Heart left ventricle (tissue), 16 donors: ENCODE data around the gene LITAFD. TPM values are rescaled to one million over a fixed set of nuclear protein-coding genes. Genes with fewer than 3 reads are reported as not detected.
"Not testable (repeated sequence)": the region's sequence is repeated elsewhere in the genome, so short reads cannot be mapped to it uniquely, and the experiment has no call there.

Experiments
- ATAC-seq, 4 donors: fragments of 200-7000 bp; cut with Tn5 transposase; one replicate each; pipeline ENCODE4 v1.9.1; 2020 to 2022; ENCODE audit warnings: moderate library complexity in 4 of 4, mild to moderate bottlenecking in 3 of 4, moderate number of reproducible peaks in 1 of 4
- DNase-seq, 5 donors: peaks; one replicate each; pipeline ENCODE4 v3.0.0-alpha.2; 2020
- H3K27ac ChIP-seq, 12 donors: fragments of 200-600 bp; sonication (generic) in 4 of 12; one replicate each; pipeline versions ENCODE4 v1.5.0 to v1.8.0; 2016 to 2022; ENCODE audit warnings: mild to moderate bottlenecking in 2 of 12
- H3K27me3 ChIP-seq, 9 donors: fragments of 200-600 bp; sonication (generic) in 2 of 9; one replicate each; pipeline versions ENCODE4 v1.5.1 to v1.8.0; 2016 to 2022; ENCODE audit warnings: mild to moderate bottlenecking in 3 of 9
- H3K36me3 ChIP-seq, 9 donors: fragments of 200-600 bp; sonication (generic) in 2 of 9; one replicate each; pipeline versions ENCODE4 v1.5.0 to v1.8.0; 2018 to 2022; ENCODE audit warnings: mild to moderate bottlenecking in 2 of 9
- H3K4me1 ChIP-seq, 12 donors: fragments of 200-600 bp; sonication (generic) in 4 of 12; one replicate each; pipeline versions ENCODE4 v1.5.0 to v1.8.0; 2016 to 2022; ENCODE audit warnings: mild to moderate bottlenecking in 3 of 12
- H3K4me3 ChIP-seq, 12 donors: fragments of 200-600 bp; sonication (generic) in 4 of 12; one replicate each; pipeline versions ENCODE4 v1.5.0 to v1.8.0; 2017 to 2022; ENCODE audit warnings: mild to moderate bottlenecking in 9 of 12, moderate library complexity in 4 of 12
- H3K9me3 ChIP-seq, 12 donors: fragments of 200-600 bp; sonication (generic) in 4 of 12; one replicate each; pipeline versions ENCODE4 v1.5.0 to v1.8.0; 2016 to 2022; ENCODE audit warnings: mild to moderate bottlenecking in 1 of 12
- POLR2A ChIP-seq, 2 donors: fragments of 450-650 bp; IDR thresholded peaks; one replicate each; pipeline ENCODE4 v1.6.1; 2017; ENCODE audit warnings: antibody characterized with exemption in 2 of 2, mild to moderate bottlenecking in 2 of 2, moderate library complexity in 2 of 2
- WGBS, 4 donors: extraction: QIAGEN DNeasy Blood & Tissue Kit in 2 of 4; methylation state at CpG; one replicate each; pipeline versions ENCODE4 v1.1.5 to v1.1.7; 2013 to 2018; 5-methylcytosine and 5-hydroxymethylcytosine counted together
- intact Hi-C, 10 donors: fragments of 100-400 bp; cut with DNase I; formaldehyde crosslinking; loops; one replicate each; pipeline versions ENCODE4 v1.11.1 to v1.14.2; 2022
- polyA plus RNA-seq, 2 donors: library from polyadenylated mRNA; stranded (reverse); fragments of 200-250 nt; gene quantifications; one replicate each; pipeline ENCODE4 v1.2.3, GENCODE V29; 2013
- total RNA-seq, 9 donors: library from RNA; depleted of rRNA in 2 of 9; stranded (reverse); fragments of >200 nt in 2 of 9; fragmentation: NEBNext Ultra II Directional in 3 of 9; extraction: Animal tissue kit (Norgen Biotek cat#: 25700) in 3 of 9; gene quantifications; one replicate each; pipeline versions ENCODE4 v1.1.0 to v1.2.4, GENCODE V29; 2016 to 2023
- TF ChIP-seq, protein P1 (sequence below), 12 donors: fragments of 200-600 bp; sonication (generic) in 4 of 12; IDR thresholded peaks; one replicate each; pipeline versions ENCODE4 v1.5.0 to v1.8.0; 2018 to 2022; ENCODE audit warnings: antibody characterized with exemption in 12 of 12, mild to moderate bottlenecking in 5 of 12
- donor health status: ischemic (EF 13 %, LVEDD 7.1; RV severe dilation, severe dysfunction).
- donor health status: healthy with polysubstance abuse.
- donor health status: DM: no; HTN: yes; CAD: no.
- donor health status: DM: no; HTN: no; CAD: no.
- donor health status: ischemic (EF 25% LVEDD 6.9; RV normal size, moderate dysfunction).
- donor health status: ischemic (EF 25% LVEDD 5.7; RV mildly dilated, moderate dysfunction).
- donor health status: healthy.
- donor health status: DM: yes; HTN: yes; CAD: no.
- donor health status: ischemic (EF 35%, LVEDD 5.7; RV mildly dilated, moderate dysfunction).
- donor health status: nonischemic (EF 11% LVEDD 7.7; RV severe dilation, severe dysfunction).
- donor health status: DM: yes; HTN: yes; CAD: no.
- donor health status: PGD.
- donor health status: ischemic (EF 29% LVEDD 5.4; RV normal size, mild dysfunction).
- donor health status: nonischemic (EF 23%, LVEDD 6.1; RV moderate dilation, normal function).

The LITAFD gene
- total and polyA plus RNA-seq, 11 donors = not detected

DNA sequence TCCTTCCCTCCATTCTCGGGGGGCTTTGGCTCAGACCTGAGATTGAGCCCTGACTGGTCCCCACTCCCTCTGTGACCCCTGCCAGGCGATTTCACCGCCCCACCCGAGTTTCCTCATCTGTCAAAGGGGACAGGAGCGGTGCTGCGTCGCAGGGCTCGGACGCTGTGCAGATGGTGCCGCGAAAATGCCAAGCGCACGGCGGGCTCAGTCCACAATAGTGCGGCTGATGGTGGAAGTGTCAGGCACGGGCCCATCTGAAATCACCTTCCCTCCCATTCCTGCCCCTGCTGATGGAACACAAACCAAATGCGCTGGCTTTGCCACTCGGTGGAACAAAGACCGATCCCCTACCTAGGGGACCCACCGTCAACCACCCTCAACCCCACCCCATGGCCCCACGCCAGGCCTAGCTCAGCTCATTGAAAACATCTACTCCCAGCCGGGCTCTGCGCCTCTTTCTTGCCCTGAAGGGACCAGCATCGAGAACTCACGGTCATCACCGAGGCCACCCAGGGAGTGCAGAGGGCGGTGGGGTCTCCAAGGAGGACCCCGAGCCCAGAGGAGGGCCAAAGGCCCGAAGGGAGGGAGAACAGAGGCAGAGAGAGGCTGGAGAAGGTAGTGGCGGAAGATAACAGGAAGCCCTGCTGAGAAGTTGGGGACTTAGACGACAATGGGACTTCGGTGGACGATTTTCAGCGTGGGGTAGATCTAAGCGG lies 14.8 kb upstream of the LITAFD start:
- intact Hi-C loops = loop anchor here in 5 of 10 donors (5.0 kb wide), 1 partner anchor 70 kb away; the partner anchor contains the start of genes PMM2 (in 5 of the 5) and TMEM186 (in 5 of the 5)
- Histone ChIP-seq H3K4me1 (peaks cover 0 to 71% (median 49%) of the 10 kb centered on the region in 12 donors), H3K9me3 (no peaks in the 10 kb centered on the region), H3K36me3 (no peaks in the 10 kb centered on the region), H3K27ac (peak overlapping the region; percentile 28 to 95 (median 90)), H3K27me3 (no peaks in the 10 kb centered on the region), H3K4me3 (peak overlapping the region; percentile 60 to 97 (median 74))
- no peak for TF ChIP-seq POLR2A (IDR thresholded peaks at IDR 0.05)
- ATAC-seq (no peak), DNase-seq (peak in 4 of 5 donors; percentile 51 to 67 (median 59))
- 12 to 20% (median 15%) methylated on average over 32 to 35 of the region's 35 CpGs for WGBS, 4 donors

DNA sequence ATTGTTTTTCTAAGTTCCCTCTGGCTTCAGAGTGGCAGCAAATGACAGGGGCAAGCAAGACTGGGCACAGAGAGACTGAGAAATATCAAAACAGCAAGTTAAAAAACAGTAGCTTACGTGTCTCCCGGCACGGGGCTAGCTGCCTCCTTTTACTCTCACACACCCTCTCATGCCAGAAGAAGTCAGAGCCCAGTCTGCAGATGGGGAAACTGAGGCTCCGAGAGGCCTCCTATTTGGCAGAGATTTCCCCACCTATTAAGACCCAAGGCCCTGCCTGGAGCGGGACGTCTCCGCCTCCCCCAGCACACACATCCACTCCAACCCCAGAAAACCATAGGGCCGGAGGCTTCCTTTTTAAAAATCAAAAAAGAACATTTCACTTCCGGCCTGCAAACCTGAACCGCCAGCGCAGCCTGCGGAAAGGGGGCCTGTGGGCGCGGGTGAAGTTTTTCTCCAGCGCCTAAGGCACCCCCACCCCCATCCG lies 14.2 kb upstream of the LITAFD start:
- ATAC-seq (no peak), DNase-seq (no peak)
- intact Hi-C loops = loop anchor here in 6 of 10 donors (2.0 to 5.0 kb wide), 3 partner anchors 25 to 71 kb away; partner anchors contain the start of genes PMM2 (in 6 of the 6) and TMEM186 (in 6 of the 6)
- Histone ChIP-seq H3K27ac (peak overlapping the region; percentile 28 to 95 (median 90)), H3K27me3 (no peaks in the 10 kb centered on the region), H3K4me3 (peak overlapping the region; percentile 60 to 97 (median 74)), H3K9me3 (no peaks in the 10 kb centered on the region), H3K36me3 (no peaks in the 10 kb centered on the region), H3K4me1 (peaks cover 0 to 70% (median 48%) of the 10 kb centered on the region in 12 donors)
- WGBS, 4 donors = 0 to 4% (median 1%) methylated on average over 15 to 16 of the region's 16 CpGs
- TF ChIP-seq, protein P1, sequence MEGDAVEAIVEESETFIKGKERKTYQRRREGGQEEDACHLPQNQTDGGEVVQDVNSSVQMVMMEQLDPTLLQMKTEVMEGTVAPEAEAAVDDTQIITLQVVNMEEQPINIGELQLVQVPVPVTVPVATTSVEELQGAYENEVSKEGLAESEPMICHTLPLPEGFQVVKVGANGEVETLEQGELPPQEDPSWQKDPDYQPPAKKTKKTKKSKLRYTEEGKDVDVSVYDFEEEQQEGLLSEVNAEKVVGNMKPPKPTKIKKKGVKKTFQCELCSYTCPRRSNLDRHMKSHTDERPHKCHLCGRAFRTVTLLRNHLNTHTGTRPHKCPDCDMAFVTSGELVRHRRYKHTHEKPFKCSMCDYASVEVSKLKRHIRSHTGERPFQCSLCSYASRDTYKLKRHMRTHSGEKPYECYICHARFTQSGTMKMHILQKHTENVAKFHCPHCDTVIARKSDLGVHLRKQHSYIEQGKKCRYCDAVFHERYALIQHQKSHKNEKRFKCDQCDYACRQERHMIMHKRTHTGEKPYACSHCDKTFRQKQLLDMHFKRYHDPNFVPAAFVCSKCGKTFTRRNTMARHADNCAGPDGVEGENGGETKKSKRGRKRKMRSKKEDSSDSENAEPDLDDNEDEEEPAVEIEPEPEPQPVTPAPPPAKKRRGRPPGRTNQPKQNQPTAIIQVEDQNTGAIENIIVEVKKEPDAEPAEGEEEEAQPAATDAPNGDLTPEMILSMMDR (IDR thresholded peaks at IDR 0.05) = no peak
- TF ChIP-seq POLR2A (IDR thresholded peaks at IDR 0.05) = no peak

DNA sequence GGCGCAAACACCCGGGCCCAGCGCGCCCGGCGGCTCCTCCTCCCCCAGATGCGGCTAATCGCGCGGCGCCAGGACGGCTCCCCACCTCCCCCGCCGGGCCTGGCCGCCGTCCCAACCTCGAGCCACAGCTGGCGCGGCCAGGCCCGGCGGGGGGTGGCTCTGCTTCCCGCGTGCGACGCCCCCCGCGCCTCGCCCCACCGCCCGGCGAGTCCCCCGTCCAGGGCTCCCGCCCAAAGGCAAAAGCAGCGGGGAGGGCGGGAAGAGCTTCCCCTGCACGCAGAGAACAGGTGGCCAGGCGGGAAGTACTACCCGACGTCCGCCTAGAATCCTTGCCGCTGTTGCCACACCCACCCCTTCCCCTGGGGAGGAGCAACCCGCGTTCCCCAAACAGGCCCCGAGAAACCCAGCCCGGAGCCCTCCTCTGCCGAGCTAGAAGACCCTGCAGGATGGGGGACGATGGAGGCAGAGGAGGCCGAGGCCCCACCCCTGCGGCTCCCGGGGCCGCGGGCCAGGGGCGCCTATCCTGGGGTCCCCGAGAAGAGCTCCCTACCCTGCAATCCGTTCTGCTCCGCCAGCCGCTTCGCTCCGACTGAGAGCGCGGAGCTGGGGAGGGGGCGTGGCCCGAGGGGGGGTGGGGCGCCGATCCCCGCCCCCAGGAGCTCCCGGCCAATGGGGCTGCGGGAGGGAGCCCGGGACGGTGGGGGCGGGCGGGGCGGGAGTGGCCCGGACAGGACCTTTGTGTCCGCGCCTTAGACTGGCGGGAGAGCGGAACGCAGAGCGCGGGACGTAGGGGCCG lies 13.5 kb upstream of the LITAFD start, which contains the start of gene CARHSP1:
TSS of gene CARHSP1 (minus strand) at position 591 of the 796 bp plus-strand sequence. CDS start 9,678 bp downstream, outside the sequence.
- Histone ChIP-seq H3K4me1 (peaks cover 0 to 65% (median 42%) of the 10 kb centered on the region in 12 donors), H3K36me3 (no peaks in the 10 kb centered on the region), H3K27me3 (no peaks in the 10 kb centered on the region), H3K9me3 (no peaks in the 10 kb centered on the region), H3K27ac (peak within 1 kb of the TSS; percentile 28 to 95 (median 90)), H3K4me3 (peak within 1 kb of the TSS; percentile 60 to 97 (median 74))
- peak in 1 of 2 donors; percentile 65 for TF ChIP-seq POLR2A (IDR thresholded peaks at IDR 0.05)
- TF ChIP-seq, protein P1 (IDR thresholded peaks at IDR 0.05) = no peak
- ATAC-seq = peak; percentile 88 to 92 (median 90)
- intact Hi-C loops = loop anchor here in 6 of 10 donors (2.0 to 5.0 kb wide), 3 partner anchors 26 to 72 kb away; partner anchors contain the start of genes PMM2 (in 6 of the 6) and TMEM186 (in 6 of the 6)
- WGBS, 4 donors = 0 to 2% (median 1%) methylated on average over 5 to 83 of the region's 83 CpGs
- DNase-seq = peak; percentile 89 to 92 (median 90)

DNA sequence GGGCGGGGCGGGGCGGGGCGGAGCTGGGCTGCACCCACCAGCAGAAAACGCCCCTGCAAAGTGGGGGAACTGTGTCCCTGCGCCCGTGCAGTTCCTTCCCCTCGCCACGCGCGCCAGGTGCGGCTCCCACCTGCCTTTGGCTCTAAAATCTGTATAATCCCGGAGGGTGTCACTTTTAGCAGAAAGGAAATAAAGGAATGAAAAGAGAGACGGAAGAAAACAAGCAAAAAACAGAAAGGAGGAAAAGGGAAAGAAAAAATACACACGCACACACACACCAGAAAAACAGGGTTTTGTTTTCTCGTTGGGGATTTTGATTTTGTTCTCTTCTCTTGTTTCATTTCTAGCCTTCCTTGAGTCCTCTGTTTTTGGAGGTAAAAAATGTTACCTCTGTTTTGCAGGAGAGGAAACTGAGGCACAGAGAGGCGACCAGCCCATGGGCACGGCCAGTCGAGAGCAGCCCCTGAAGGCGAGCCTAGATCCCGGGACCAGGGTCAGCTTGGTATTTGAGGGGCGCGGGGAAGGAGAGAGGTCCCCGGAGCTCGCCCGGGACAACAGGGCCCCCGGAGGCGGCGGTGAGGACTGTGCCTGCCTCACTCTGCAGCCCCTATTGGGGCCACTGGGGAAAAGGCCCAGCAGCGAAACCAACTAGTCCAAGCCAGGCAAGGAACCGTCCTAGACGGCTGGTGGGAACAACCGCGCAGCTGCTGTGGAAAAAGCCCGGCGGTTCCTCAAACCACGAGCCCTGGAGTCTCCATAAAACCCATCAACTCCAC lies 12.8 kb upstream of the LITAFD start:
- H3K27ac ChIP-seq = peak overlapping the region in 9 of 12 donors; percentile 36 to 94 (median 90)
- H3K4me1 ChIP-seq = peaks cover 0 to 57% (median 34%) of the 10 kb centered on the region in 12 donors
- TF ChIP-seq, protein P1 (IDR thresholded peaks at IDR 0.05) = no peak
- TF ChIP-seq POLR2A (IDR thresholded peaks at IDR 0.05) = no peak
- no peaks in the 10 kb centered on the region for H3K27me3 ChIP-seq
- H3K9me3 ChIP-seq = no peaks in the 10 kb centered on the region
- WGBS, 4 donors = 29 to 36% (median 32%) methylated on average over 29 to 37 of the region's 37 CpGs
- ATAC-seq (no peak), DNase-seq (no peak)
- intact Hi-C loops = loop anchor here in 6 of 10 donors (2.0 to 5.0 kb wide), 3 partner anchors 27 to 73 kb away; partner anchors contain the start of genes PMM2 (in 6 of the 6) and TMEM186 (in 6 of the 6)
- H3K4me3 ChIP-seq = peak overlapping the region; percentile 38 to 97 (median 74)
- no peaks in the 10 kb centered on the region for H3K36me3 ChIP-seq

DNA sequence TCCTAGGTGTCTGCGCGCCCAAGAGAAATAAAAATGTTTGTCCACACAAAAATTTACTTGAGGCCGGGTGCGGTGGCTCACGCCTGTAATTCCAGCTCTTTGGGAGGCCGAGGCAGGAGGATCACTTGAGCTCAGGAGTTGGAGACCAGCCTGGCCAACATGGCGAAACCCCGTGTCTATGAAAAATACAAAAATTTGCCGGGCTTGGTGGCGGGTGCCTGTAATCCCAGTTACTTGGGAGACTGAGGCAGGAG lies 12.2 kb upstream of the LITAFD start:
- peaks cover 0 to 52% (median 29%) of the 10 kb centered on the region in 12 donors for H3K4me1 ChIP-seq
- DNase-seq, H3K36me3 ChIP-seq, H3K27me3 ChIP-seq, ATAC-seq, H3K9me3 ChIP-seq, H3K4me3 ChIP-seq, H3K27ac ChIP-seq: not testable (repeated sequence)
- 96 to 99% (median 98%) methylated on average over 10 of the region's 10 CpGs for WGBS, 4 donors
- intact Hi-C loops = loop anchor here in 7 of 10 donors (2.0 to 5.0 kb wide), 3 partner anchors 27 to 73 kb away; partner anchors contain the start of genes PMM2 (in 7 of the 7) and TMEM186 (in 7 of the 7)
